ENCODE measurements around the gene CRY2.

- TF ChIP-seq CTCF (IDR thresholded peaks at IDR 0.05 in 4 of 5, conservative IDR thresholded peaks at IDR 0.05 in 1 of 5) (no peak), POLR2A (IDR thresholded peaks at IDR 0.05) (no peak)
These were observed 80.6 kb downstream of the CRY2 start for GRCh38 chr11:45927684-45928413.

Measured in gastrocnemius medialis (tissue), 4 donors.